Liver (tissue), 9 donors: Measurements from ENCODE around the gene TMEM238L. TPM values are rescaled to one million over a fixed set of nuclear protein-coding genes. Genes with fewer than 3 reads are reported as not detected.

Experiments used
- DNase-seq: peaks from one replicate; pipeline ENCODE4 v3.0.0-alpha.2; 2017; ENCODE audit warnings: low spot score
- H3K27ac ChIP-seq, 2 donors: one replicate each; pipeline ENCODE4 v1.7.0; 2013; ENCODE audit warnings: inconsistent platforms in 2 of 2, low read length in 2 of 2, control low read depth in 1 of 2, low read depth in 1 of 2, mild to moderate bottlenecking in 1 of 2
- H3K27me3 ChIP-seq, 4 donors: one replicate each; pipeline versions ENCODE4 v1.6.1 to v1.7.0; 2013; ENCODE audit warnings: low read length in 3 of 4, inconsistent platforms in 1 of 4, mild to moderate bottlenecking in 1 of 4, moderate library complexity in 1 of 4; ENCODE audit not compliant: control insufficient read depth in 4 of 4, insufficient read depth in 4 of 4
- H3K36me3 ChIP-seq, 4 donors: one replicate each; pipeline versions ENCODE4 v1.6.1 to v1.7.0; 2013; ENCODE audit warnings: low read length in 3 of 4, mild to moderate bottlenecking in 3 of 4, low read depth in 1 of 4, moderate library complexity in 1 of 4; ENCODE audit not compliant: control insufficient read depth in 4 of 4, insufficient read depth in 3 of 4
- H3K4me1 ChIP-seq, 4 donors: one replicate each; pipeline versions ENCODE4 v1.6.1 to v1.7.0; 2013; ENCODE audit warnings: low read length in 3 of 4, mild to moderate bottlenecking in 3 of 4, moderate library complexity in 1 of 4; ENCODE audit not compliant: control insufficient read depth in 4 of 4, insufficient read depth in 4 of 4
- H3K4me3 ChIP-seq, 3 donors: one replicate each; pipeline versions ENCODE4 v1.6.1 to v1.7.0; 2013; ENCODE audit warnings: low read length in 3 of 3, control low read depth in 1 of 3, low read depth in 1 of 3, mild to moderate bottlenecking in 1 of 3
- H3K9ac ChIP-seq, 2 donors: one replicate each; pipeline ENCODE4 v1.7.0; 2013; ENCODE audit warnings: low read length in 2 of 2, mild to moderate bottlenecking in 2 of 2, moderate library complexity in 2 of 2, control low read depth in 1 of 2, low read depth in 1 of 2
- H3K9me3 ChIP-seq, 4 donors: one replicate each; pipeline versions ENCODE4 v1.6.1 to v1.7.0; 2013; ENCODE audit warnings: low read length in 3 of 4; ENCODE audit not compliant: control insufficient read depth in 4 of 4
- ATF3 ChIP-seq: IDR thresholded peaks from 2 replicates; pipeline ENCODE4 v1.6.1; 2016; ENCODE audit warnings: antibody characterized with exemption
- CTCF ChIP-seq: fragments of 150-350 bp; IDR thresholded peaks from 2 replicates; pipeline ENCODE4 v1.5.1; 2017; ENCODE audit warnings: improper control_type of control experiment, low read depth, low read length; ENCODE audit not compliant: missing input control
- EGR1 ChIP-seq, 2 donors: IDR thresholded peaks; 2 replicates each; pipeline ENCODE4 v1.6.1; 2016 to 2018; ENCODE audit warnings: antibody characterized with exemption in 2 of 2, low read depth in 2 of 2
- FOXA1 ChIP-seq: IDR thresholded peaks from 2 replicates; pipeline ENCODE4 v1.6.1; 2016; ENCODE audit warnings: antibody characterized with exemption
- FOXA2 ChIP-seq: IDR thresholded peaks from 2 replicates; pipeline ENCODE4 v1.6.1; 2016; ENCODE audit warnings: antibody characterized with exemption
- GABPA ChIP-seq, 2 donors: IDR thresholded peaks in 1 of 2; conservative IDR thresholded peaks in 1 of 2; 2 replicates each; pipeline ENCODE4 v1.6.1; 2016; ENCODE audit warnings: antibody characterized with exemption in 2 of 2, mild to moderate bottlenecking in 1 of 2, moderate library complexity in 1 of 2
- HNF4A ChIP-seq, 2 donors: conservative IDR thresholded peaks; 2 replicates each; pipeline ENCODE4 v1.6.1; 2016; ENCODE audit warnings: antibody characterized with exemption in 2 of 2, mild to moderate bottlenecking in 2 of 2
- HNF4G ChIP-seq: IDR thresholded peaks from 2 replicates; pipeline ENCODE4 v1.6.1; 2016; ENCODE audit warnings: antibody characterized with exemption
- JUND ChIP-seq, 2 donors: IDR thresholded peaks; 2 replicates each; pipeline ENCODE4 v1.6.1; 2016; ENCODE audit warnings: antibody characterized with exemption in 2 of 2
- MAX ChIP-seq: IDR thresholded peaks from 2 replicates; pipeline ENCODE4 v1.6.1; 2016; ENCODE audit warnings: antibody characterized with exemption
- NR2F2 ChIP-seq: IDR thresholded peaks from 2 replicates; pipeline ENCODE4 v1.6.1; 2016; ENCODE audit warnings: antibody characterized with exemption
- RAD21 ChIP-seq, 2 donors: IDR thresholded peaks; 2 replicates each; pipeline ENCODE4 v1.6.1; 2016; ENCODE audit warnings: antibody characterized with exemption in 2 of 2, mild to moderate bottlenecking in 2 of 2
- REST ChIP-seq: IDR thresholded peaks from 2 replicates; pipeline ENCODE4 v1.6.1; 2016; ENCODE audit warnings: antibody characterized with exemption, mild to moderate bottlenecking
- RXRA ChIP-seq, 2 donors: IDR thresholded peaks; 2 replicates each; pipeline ENCODE4 v1.6.1; 2017 to 2018; ENCODE audit warnings: antibody characterized with exemption in 2 of 2, mild to moderate bottlenecking in 1 of 2
- SP1 ChIP-seq: IDR thresholded peaks from 2 replicates; pipeline ENCODE4 v1.6.1; 2018; ENCODE audit warnings: antibody characterized with exemption, mild to moderate bottlenecking
- TAF1 ChIP-seq: conservative IDR thresholded peaks from 2 replicates; pipeline ENCODE4 v1.6.1; 2016; ENCODE audit warnings: antibody characterized with exemption, mild to moderate bottlenecking
- YY1 ChIP-seq: IDR thresholded peaks from 2 replicates; pipeline ENCODE4 v1.6.1; 2016; ENCODE audit warnings: antibody characterized with exemption, mild to moderate bottlenecking
- ZBTB33 ChIP-seq: IDR thresholded peaks from 2 replicates; pipeline ENCODE4 v1.6.1; 2016; ENCODE audit warnings: antibody characterized with exemption
- WGBS: extraction: QIAGEN DNeasy Blood & Tissue Kit; methylation state at CpG from one replicate; pipeline ENCODE4 v1.1.7; 2013; 5-methylcytosine and 5-hydroxymethylcytosine counted together
- polyA plus RNA-seq, 2 donors: library from polyadenylated mRNA; stranded (reverse) in 1 of 2; unstranded in 1 of 2; fragments of 200-250 nt in 1 of 2; fragments of >200 nt in 1 of 2; fragmentation: Nextera tagmentation in 1 of 2; extraction: Ambion mirVana in 1 of 2; gene quantifications; one replicate each; pipeline versions ENCODE4 v1.2.1 to v1.2.3, GENCODE V29; 2013 to 2015
- total RNA-seq, 2 donors: library from RNA; depleted of rRNA; stranded (reverse); fragments of >200 nt; gene quantifications; one replicate each; pipeline ENCODE4 v1.2.3, GENCODE V29; 2014
- donor health status: healthy.
- donor health status: healthy.
- donor health status: healthy.
- donor health status: healthy.
- donor health status: healthy.

TMEM238L gene
- total and polyA plus RNA-seq, 4 donors: 0.85 to 4.2 (median 1.2) TPM; not detected in 1

- TF ChIP-seq GABPA (IDR thresholded peaks at IDR 0.05 in 1 of 2, conservative IDR thresholded peaks at IDR 0.05 in 1 of 2) (no peak), RXRA (IDR thresholded peaks at IDR 0.05) (no peak)
Measured at GRCh38 chr17:10798910-10799309, 5.0 kb downstream of the TMEM238L start (continued).

- no peak for DNase-seq
- Histone ChIP-seq H3K9me3 (no peaks in the 10 kb centered on the region), H3K4me3 (no peak overlapping the region), H3K27ac (peak overlapping the region; percentile 57 to 58), H3K4me1 (peaks cover 4 to 25% (median 19%) of the 10 kb centered on the region in 4 donors), H3K36me3 (no peaks in the 10 kb centered on the region), H3K27me3 (no peaks in the 10 kb centered on the region), H3K9ac (no peak overlapping the region)
- WGBS: 30% methylated on average over 3 of the region's 3 CpGs
- TF ChIP-seq CTCF (no peak), NR2F2 (no peak), FOXA1 (no peak), RXRA (IDR thresholded peaks at IDR 0.05) (peak; percentile 78 to 85), JUND (IDR thresholded peaks at IDR 0.05) (peak in 1 of 2 donors; percentile 24), RAD21 (IDR thresholded peaks at IDR 0.05) (peak in 1 of 2 donors; percentile 37), TAF1 (no peak), ZBTB33 (no peak), GABPA (IDR thresholded peaks at IDR 0.05 in 1 of 2, conservative IDR thresholded peaks at IDR 0.05 in 1 of 2) (no peak), REST (peak; percentile 43), EGR1 (IDR thresholded peaks at IDR 0.05; ENCODE audit: low read depth in 2 of 2) (no peak), HNF4G (no peak), MAX (no peak), HNF4A (conservative IDR thresholded peaks at IDR 0.05) (peak in 1 of 2 donors; percentile 48), YY1 (peak; percentile 60), ATF3 (no peak), FOXA2 (no peak), SP1 (peak; percentile 84)
Measured at GRCh38 chr17:10798332-10798749, 5.6 kb downstream of the TMEM238L start.
